Duodenal mucosa (tissue), 2 donors: ENCODE data around the gene IRS1.

Experiments used
- H3K27ac ChIP-seq: one replicate; pipeline ENCODE4 v1.7.0; 2013; ENCODE audit warnings: low read depth, low read length
- H3K27me3 ChIP-seq, 2 donors: one replicate each; pipeline ENCODE4 v1.7.0; 2013; ENCODE audit warnings: low read length in 2 of 2, control low read depth in 1 of 2; ENCODE audit not compliant: insufficient read depth in 2 of 2, control insufficient read depth in 1 of 2
- H3K36me3 ChIP-seq, 2 donors: one replicate each; pipeline ENCODE4 v1.7.0; 2013; ENCODE audit warnings: low read length in 2 of 2, control low read depth in 1 of 2; ENCODE audit not compliant: insufficient read depth in 2 of 2, control insufficient read depth in 1 of 2
- H3K4me1 ChIP-seq, 2 donors: one replicate each; pipeline ENCODE4 v1.7.0; 2013; ENCODE audit warnings: low read length in 2 of 2, control low read depth in 1 of 2; ENCODE audit not compliant: insufficient read depth in 2 of 2, control insufficient read depth in 1 of 2
- H3K4me3 ChIP-seq, 2 donors: one replicate each; pipeline ENCODE4 v1.7.0; 2013; ENCODE audit warnings: low read length in 2 of 2, low read depth in 1 of 2
- H3K9ac ChIP-seq, 2 donors: one replicate each; pipeline ENCODE4 v1.7.0; 2013; ENCODE audit warnings: low read length in 2 of 2, low read depth in 1 of 2
- H3K9me3 ChIP-seq, 2 donors: one replicate each; pipeline ENCODE4 v1.7.0; 2013; ENCODE audit warnings: low read length in 2 of 2, control low read depth in 1 of 2; ENCODE audit not compliant: control insufficient read depth in 1 of 2

IRS1 gene

DNA sequence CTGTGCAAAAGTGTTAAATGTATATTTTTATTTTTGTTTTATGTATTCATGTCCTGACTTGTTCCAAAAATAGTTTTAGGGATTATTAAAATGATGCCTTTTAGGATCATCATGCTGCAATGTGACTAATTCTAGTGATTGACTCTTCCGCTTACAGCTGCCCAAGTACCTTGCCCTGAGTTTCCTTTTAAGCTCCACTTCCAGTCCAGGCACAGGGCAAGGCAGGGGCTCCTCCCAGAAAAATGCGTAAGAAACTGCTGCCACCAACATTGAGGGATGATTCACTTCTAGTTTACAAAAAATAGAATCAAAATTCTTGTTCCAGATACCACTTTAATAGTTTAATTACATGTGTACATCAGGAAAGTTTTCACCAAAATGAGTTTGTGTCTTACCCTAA, 116.4 kb downstream of the IRS1 start:
- Histone ChIP-seq H3K27ac (no peak overlapping the region), H3K36me3 (no peaks in the 10 kb centered on the region), H3K27me3 (no peaks in the 10 kb centered on the region), H3K9ac (no peak overlapping the region), H3K9me3 (no peaks in the 10 kb centered on the region), H3K4me3 (no peak overlapping the region), H3K4me1 (peaks cover 35% of the 10 kb centered on the region in 2 donors)
